ENCODE data around the gene CSF2.

DNA sequence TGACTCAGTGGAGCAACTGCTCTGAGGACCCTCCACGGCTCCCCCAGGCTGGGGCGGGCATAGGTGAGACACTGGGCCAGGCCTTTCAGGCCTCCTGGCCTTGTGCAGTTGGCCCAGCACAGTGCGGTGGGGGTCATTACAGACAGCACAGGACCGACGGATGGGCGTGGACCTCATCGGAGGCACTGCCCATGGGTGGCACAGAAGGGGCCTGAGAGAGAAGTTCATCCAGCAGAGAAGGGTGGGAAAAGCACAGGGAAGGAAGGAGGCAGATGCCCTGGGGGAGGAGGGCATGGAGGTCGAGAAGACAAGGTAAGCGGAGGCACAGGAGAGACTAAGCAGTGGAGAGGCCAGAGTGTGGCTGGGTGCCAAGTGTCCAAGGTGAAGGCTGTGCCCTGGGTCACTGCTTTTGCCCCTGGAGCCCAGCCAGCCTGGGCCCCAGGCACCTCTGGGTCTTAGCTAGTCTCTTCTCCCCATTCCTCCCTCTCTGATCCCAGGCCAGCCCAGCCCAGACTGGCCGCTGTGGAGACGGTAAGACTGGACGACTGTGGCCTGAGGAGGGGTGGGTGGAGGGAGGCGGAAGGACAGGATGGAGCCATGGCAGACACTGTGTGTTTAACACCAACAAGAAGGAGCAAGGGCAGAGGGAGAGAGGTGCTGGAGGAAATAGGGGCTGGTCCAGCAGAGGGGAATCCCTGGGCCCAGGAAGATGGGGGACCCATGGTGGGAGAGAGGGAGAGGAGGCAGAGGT lies 7.5 kb upstream of the CSF2 start:
- no peak for TF ChIP-seq EZH2 (IDR thresholded peaks at IDR 0.05; ENCODE audit: borderline replicate concordance)
- TF ChIP-seq, protein P1, sequence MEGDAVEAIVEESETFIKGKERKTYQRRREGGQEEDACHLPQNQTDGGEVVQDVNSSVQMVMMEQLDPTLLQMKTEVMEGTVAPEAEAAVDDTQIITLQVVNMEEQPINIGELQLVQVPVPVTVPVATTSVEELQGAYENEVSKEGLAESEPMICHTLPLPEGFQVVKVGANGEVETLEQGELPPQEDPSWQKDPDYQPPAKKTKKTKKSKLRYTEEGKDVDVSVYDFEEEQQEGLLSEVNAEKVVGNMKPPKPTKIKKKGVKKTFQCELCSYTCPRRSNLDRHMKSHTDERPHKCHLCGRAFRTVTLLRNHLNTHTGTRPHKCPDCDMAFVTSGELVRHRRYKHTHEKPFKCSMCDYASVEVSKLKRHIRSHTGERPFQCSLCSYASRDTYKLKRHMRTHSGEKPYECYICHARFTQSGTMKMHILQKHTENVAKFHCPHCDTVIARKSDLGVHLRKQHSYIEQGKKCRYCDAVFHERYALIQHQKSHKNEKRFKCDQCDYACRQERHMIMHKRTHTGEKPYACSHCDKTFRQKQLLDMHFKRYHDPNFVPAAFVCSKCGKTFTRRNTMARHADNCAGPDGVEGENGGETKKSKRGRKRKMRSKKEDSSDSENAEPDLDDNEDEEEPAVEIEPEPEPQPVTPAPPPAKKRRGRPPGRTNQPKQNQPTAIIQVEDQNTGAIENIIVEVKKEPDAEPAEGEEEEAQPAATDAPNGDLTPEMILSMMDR (IDR thresholded peaks at IDR 0.05; ENCODE audit: poor library complexity): no peak
- TF ChIP-seq EZH2phosphoT487 (IDR thresholded peaks at IDR 0.05; ENCODE audit: low read depth, severe bottlenecking, unreplicated experiment): no peak

All from hepatocyte (in vitro differentiated cells).